HG03520 (cell line): Measurements from ENCODE around the gene MKS1.

Experiments
- ATAC-seq: cut with Tn5 transposase; IDR thresholded peaks from one replicate; pipeline ENCODE4 v1.9.1; 2021; ENCODE audit warnings: mild to moderate bottlenecking, moderate library complexity; ENCODE audit not compliant: unreplicated experiment

MKS1 gene

DNA sequence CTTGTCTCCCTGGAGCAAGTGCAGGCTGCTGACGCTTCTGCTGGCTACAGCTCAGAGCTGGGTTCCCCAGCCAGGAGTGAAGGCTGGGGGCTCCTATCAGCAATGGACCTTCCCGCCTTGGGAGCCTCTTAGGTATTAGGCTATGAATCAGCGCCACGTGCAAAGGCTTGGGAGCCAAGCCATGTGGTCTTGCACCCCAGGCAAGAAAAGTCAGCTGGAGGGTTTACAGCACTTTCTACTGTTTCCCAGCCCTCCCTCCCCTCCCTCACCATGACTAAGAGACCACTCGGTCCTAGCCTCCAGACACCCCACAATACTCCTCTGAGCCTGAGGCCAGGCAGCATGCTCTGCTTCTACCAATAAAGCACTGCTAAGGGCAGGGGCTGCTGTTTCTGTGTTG lies 14.3 kb downstream of the MKS1 start:
- no peak for ATAC-seq

- ATAC-seq = no peak
These were observed 16.2 kb downstream of the MKS1 start for GRCh38 chr17:58202859-58203258.

GRCh38 chr17:58200024-58200633 lies 18.9 kb downstream of the MKS1 start:
- no peak for ATAC-seq

- ATAC-seq = no peak
These were observed 22.4 kb downstream of the MKS1 start for GRCh38 chr17:58196610-58197009.

DNA sequence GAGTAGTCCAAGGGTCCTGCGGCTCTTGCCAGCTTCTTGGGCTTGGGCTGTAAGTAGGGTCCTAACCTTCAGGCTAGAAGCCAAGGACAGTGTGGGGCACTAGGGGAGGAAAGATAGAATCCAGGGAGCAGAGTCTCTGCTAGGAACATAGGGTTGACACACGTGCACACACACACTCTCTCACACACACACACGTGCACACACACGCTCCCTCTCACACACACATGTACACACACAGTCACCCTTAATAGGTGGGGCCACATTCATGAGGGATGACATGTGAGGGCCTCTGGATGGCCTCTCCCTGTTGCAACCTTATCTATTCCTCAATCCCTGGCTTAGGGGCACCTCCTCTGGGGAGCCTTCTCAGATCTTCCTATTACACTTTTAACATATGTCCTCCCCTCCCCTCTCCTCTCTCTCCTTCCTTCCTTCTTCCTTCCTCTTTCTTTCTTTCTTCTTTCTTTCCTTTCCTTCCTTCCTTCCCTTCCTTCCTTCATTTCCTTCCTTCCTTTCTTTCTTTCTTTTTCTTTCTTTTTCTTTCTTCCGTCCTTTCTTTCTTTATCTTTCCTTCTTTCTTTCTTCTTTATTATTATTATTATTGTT lies 23.4 kb downstream of the MKS1 start:
- ATAC-seq = no peak

DNA sequence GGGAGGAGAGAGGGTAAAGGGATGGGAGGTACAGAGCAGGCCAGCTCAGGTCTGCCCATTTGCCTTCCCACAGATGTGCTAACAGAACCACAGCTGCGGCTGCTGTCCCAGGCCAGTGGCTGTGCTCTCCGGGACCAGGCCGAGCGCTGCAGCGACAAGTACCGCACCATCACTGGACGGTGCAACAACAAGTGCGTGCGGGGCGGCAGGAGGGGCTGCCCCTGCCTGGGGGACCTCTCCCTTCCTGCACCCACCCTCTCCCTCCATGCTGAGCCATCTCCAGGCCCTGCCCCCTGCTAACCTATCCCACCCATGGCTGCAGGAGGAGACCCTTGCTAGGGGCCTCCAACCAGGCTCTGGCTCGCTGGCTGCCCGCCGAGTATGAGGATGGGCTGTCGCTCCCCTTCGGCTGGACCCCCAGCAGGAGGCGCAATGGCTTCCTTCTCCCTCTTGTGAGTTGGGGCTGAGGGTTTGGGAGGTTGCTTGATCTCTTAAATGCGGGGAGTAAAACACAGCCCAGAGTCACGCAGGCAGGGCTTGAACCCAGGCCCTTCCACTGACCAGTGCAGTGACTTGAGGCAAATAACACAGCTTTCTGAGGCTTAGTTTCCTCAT lies 25.3 kb downstream of the MKS1 start:
- no peak for ATAC-seq

DNA sequence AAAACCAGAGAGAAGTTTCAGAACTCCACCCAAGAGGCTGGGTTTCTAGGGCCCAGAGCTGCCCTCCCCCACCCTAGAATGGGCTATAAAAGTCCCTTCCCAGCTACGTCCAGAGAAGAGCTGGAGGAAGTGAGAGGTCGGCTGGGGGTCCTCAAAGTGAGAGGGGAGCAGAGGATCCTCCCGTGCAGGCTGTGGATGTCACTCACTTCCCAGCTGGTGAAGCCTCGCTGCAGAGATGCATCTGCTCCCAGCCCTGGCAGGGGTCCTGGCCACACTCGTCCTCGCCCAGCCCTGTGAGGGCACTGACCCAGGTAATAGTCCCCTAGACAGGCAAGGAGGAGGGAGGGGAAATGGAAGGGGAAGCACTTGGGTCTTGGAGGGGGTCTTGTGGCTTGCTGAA lies 26.4 kb downstream of the MKS1 start, which contains the start of gene EPX:
Gene EPX, plus strand, starts transcription at position 115 of the 400 bp plus-strand sequence. Its CDS starts 121 bp downstream, at position 236.
- no peak for ATAC-seq

DNA sequence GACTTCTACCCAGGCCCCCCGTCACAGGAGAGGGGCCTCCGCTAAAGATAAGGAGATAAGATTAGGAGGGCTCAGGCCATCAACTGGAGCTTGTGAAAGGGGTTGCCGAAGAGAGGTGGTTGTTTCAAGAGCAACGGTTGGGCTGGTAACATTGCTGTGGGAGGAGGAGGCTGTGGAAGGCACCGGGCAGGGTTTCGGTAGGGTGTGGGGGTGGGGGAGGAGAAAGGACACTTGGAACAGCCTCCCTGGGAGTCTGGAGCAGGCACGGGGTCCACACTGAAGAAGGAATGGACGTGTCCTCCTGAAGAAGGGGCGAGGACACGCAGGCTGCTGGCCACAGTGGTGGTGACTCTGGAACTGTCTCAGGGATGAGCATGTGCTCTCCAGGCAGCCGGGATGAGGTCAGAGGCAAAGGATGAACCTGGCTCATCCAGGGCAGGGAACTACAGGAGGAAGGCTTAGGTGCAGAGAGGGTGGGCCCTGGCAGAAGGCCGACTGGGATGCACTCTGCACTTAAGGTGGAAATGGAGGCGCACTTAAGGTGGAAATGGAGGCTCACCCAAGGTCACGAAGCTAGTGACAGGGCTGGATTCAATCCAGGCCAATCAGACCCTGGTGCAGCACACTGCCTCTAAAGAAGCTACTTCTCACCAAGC lies 27.7 kb downstream of the MKS1 start:
- no peak for ATAC-seq

GRCh38 chr17:58189436-58190146 lies 29.5 kb downstream of the MKS1 start:
- ATAC-seq = no peak

DNA sequence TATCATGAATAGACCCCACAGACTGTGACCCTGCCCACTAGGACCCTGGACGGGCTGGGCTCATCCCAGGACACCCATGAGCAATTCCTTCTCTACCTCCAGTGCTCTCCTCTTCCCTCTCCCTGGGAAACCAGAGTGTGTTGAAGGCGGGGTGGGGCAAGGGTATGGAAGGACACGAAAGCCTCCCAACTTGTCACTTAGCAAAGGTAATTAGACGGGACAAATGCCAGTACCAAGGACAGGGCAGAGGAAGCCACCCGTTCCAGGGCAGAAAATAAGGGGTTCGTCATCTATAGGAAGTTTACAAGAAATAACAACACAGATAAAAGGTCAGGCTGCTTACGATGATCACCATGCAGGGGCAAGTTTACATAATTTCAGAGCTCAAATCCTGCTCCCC lies 31.4 kb downstream of the MKS1 start:
- ATAC-seq = no peak

DNA sequence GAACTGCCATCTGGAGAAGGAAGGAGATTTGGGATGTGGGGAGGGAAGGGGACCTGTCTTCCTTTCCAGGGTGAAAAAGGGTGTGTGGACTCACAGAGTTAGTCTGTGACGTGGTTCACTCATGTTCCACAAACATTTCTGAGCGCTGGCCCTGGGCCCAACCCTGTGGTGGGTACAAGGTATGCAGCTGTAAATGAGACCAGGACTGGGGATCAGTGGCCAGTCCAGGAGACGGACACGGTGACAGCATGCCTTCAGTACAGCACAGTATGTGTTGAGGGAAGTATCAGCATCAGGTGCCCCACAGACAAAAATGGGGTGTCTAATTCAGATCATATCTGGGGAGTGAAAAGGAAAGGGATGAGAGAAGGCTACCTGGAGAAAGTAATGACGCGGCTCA lies 32.0 kb downstream of the MKS1 start:
- no peak for ATAC-seq

- no peak for ATAC-seq
These were observed 32.5 kb downstream of the MKS1 start for GRCh38 chr17:58186591-58186990.

GRCh38 chr17:58184986-58185761 lies 33.9 kb downstream of the MKS1 start:
- no peak for ATAC-seq

- ATAC-seq = no peak
These were observed 34.6 kb downstream of the MKS1 start for GRCh38 chr17:58184308-58184985.

- ATAC-seq = no peak
These were observed 35.5 kb downstream of the MKS1 start for GRCh38 chr17:58183514-58183913.

GRCh38 chr17:58181796-58182195 lies 37.3 kb downstream of the MKS1 start:
- ATAC-seq = no peak

- ATAC-seq = no peak
These were observed 42.9 kb downstream of the MKS1 start for GRCh38 chr17:58176200-58176599.

GRCh38 chr17:58174871-58175270 lies 44.2 kb downstream of the MKS1 start:
- no peak for ATAC-seq

GRCh38 chr17:58172369-58173071 lies 46.5 kb downstream of the MKS1 start:
- ATAC-seq = no peak
